Glomerular visceral epithelial cell (primary cell): Measurements from ENCODE around the gene WWC1.
"Not testable (repeated sequence)": the region's sequence is repeated elsewhere in the genome, so short reads cannot be mapped to it uniquely, and the experiment has no call there.

Experiments
- DNase-seq: peaks from one replicate; pipeline ENCODE4 v3.0.0-alpha.2; 2016; ENCODE audit errors: extremely low spot score

The WWC1 gene

DNA sequence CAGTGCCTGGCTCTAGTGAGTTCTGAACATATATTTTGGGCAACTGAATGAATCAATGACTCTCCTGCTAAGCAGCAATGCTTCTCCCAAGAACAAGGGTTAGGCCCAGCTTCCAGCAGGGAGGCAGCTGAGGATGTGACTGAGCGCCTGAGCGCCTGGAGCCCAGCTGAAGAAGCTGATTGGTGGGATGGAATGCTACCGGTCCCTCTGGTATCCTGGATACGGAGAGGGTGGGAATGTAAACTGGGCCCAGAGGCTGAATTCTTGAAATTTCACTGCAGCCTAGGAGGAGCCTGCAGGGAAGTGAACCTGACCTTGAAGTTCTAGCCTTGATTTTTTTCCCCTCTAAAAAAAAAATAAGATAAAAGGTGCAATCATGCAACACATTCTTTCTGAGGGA is 43.2 kb downstream of the WWC1 start:
- peak; percentile 77 for DNase-seq

DNA sequence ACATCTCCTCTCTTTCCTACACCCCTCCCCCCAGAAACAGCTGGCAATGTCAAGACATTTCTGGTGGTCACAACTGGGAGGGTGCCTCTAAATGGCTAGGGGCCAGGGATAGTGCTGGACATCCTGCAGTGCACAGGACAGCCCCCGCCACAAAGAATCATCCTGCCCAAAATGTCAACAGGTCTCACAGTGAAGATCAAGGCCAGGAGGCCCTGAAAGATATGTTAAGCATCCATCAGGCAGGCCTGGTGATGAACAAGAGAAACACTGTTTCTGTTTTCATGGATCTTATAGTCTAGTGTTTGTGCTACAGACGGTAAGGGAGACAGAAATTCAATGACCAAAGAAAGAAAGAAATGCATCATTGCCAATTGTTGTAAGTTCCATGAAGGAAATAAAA is 45.9 kb downstream of the WWC1 start:
- DNase-seq = no peak

DNA sequence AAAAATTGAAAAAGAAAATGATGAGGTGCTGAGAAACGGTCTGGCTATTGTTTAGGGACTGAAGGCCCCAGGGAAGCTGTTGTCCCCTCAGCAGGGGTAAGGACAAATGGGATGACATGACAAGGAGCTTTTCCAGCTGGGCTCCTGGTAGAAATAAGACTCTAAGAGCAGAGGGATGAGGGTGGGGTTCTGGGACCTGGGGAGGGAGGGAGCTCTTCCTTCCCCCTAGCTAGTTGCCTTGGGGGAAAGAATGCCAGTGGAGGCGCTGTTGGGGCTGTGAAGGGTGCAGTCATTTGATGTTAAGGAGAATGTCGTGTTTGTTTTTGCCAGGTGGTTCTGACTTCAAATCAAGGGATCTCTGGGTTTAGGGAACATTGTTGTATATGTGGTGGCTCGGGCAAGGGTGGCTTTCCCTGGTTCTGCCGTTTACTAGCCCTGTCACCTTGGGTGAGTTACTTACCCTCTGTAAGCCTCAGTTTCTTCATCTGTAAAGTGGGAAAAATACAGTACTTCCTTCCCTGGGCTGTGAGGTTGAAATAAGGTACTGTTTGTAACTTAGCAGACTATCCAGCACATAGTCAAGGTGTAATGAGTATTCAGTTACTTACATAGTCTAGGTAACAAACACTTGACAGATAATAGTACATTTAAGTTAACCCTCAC is 47.8 kb downstream of the WWC1 start:
- DNase-seq = no peak

DNA sequence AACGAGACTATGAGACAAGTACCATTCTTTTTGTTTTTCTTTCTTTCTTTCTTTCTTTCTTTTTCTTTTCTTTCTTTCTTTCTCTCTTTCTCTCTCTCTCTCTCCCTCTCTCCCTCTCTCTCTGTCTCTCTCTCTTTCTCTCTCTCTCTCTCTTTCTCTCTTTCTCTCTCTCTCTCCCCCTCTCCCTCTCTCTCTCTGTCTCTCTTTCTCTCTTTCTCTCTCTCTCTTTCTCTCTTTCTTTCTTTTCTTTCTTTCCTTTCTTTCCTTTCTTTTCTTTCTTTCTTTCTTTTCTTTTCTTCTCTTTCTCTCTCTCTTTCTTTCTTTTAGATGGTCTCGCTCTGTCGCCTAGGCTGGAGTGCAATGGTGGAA is 48.3 kb downstream of the WWC1 start:
- not testable (repeated sequence) for DNase-seq

DNA sequence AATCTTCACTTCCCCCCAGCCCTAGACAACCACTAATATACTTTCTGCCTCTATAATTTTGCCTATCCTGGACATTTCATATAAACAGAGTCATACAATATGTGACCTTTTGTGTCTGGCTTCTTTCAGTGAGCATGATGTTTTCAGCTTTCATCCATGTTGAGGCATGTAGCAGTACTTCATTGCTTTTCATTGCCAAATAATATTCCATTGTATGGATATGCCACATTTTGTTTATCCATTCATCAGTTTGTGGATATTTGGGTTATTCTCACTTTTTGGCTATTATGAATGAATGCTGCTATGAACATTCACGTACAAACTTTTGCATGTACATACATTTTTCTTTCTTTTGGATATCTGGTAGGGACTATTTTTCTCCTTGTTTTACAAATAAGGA is 49.0 kb downstream of the WWC1 start:
- no peak for DNase-seq

DNA sequence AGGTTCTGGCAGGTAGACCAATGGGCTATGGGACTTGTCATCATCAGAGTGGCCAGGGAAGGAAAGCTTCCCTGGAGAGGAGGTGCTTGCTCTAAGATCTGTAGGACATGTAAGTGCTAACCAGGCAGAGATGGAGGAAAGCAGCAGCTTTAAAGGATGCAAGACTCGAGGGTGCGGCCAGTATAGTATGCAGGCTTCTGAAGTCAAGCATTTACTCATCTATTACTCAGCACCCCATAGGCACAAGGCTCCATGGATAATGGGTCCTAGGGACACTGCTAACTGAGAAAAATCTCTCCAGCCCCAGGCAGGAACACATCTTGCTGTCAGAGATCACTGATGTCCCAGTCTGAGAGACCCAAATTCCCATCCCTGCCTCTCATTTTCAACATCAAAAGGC is 49.7 kb downstream of the WWC1 start:
- DNase-seq = no peak

DNA sequence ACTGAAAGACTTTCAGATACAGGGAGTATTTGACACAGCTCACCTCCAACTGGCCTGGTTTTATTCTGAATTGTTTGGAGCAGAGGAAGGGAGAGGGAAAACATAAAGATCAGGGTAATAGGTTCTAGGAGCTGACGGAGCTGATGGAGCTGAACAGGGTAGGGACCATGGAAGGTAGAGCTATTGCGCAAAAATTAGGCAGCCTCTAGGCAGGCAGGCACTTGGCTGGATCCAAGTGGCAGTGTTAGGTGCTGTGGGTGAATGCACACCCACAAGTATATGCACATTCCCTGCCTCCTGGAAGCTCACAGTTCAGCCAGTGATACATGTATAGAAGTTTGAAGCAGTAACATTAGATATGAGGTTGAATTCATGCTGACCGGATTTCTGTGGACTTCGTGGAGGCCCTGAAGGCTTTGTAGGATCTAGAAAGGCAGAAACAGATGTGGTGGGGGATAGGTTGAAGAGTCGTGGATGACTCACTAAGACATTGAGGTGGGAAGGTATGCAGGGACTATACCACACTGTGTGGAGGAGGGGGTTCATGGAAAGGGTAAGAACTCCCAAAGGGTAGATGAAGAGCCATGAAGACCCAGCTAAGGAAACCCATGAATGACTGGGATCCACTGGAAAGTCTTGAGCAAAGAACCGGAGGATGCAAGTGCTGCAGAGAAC is 50.8 kb downstream of the WWC1 start:
- peak; percentile 57 for DNase-seq

DNA sequence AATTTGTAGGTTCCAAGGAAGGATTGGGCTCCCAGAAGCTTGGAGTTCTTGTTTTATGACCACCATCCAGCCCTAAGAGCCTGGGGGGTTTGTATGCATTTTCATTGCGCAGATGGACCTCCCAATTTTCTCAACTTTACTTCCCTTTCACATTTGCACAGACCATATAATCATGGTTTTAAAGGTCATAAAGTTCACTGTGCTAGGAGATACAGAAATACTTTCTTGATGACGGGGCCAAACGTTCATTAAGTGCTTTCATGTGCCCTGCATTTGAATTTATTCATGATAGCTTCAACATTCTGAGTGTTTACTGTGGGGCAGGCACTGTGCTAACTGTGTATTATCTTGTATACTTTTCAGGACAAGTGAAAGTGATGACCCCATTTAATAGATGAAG is 51.5 kb downstream of the WWC1 start:
- no peak for DNase-seq

DNA sequence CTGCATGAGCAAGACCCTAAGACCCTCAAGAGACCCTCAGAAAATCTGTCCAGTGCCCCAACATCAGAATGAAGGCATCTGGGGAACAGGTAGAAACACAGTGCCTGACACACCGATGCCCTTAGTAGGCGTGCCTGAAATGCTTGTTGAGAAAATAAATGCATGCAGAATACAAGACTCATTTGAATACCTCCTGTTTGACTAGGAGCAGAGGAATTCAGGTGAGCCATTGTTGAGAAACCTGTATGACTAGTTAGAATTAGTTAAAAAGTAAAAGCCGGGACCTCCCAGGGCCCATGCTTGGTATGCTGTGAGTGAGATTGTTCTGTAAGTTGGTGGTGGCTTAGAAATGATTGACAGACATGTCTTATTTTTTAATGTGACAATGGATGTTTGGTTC is 55.0 kb downstream of the WWC1 start:
- DNase-seq = peak; percentile 79

DNA sequence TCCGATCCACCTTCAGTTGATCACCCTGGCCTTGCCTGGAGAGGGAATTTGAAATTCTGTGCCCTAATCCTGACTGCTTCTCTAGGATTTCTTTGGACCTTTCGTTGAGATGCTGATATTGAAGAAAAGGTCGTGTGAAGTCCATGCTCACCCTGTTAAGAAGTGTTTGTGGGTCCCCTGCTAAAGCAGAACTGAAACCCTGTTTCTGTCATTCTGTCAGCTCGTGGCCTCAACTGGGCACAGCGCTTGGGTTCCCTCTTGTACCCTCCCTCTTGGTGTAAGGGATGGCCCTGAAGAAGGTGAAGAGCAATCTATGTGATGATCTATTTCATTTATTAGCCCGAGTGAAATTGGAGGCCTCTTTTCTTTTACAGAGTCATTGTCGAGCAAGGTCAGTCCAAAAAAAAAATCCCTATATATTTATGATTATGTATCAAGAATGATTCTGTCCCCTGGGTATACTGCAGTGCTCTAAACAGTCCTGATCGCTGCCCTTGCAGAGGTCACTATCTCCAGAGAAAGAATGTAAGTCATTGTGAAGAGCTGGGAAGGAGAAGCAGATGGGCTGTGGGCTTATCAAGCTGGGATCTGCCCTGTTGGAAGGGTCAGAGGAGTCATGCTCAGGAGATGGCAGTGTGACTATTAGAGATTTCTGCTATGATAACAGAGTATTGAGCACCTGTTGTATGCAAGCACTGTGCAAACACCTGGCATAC is 56.1 kb downstream of the WWC1 start:
- no peak for DNase-seq

DNA sequence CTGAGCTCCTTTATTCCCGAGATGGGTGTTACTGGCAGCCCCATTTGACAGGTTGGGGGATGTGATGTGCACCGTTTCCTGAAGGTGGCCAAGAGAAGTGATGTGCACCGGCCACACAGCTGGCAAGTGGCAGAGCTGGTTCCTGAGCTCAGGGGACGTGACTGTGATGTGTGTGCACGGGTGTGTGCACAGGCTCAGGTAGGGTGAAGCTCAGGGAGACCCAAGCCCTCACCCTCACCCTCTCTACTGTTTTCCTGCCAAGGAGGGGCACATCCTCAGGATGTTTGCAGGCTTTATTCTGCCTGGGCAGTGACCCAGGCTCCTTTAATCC is 56.6 kb downstream of the WWC1 start:
- DNase-seq = no peak

DNA sequence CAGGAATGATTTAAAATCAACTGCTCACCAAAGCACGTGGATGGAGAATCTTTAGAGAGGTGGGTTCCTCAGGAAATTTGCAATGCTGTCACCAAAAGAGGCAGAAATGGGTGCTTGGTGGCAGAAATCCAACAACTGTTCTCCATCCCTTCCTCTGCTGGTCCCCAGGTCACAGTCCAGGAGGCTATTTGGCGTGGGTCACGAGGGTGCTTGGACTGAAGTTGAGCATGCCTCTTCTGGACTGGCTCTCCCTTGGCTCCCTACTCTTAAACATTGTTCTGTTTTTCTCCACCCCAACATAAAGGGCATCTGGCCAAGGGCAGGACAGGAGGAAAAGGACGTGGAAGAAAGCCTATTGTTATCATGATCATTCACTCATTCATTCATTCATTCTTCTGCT is 58.9 kb downstream of the WWC1 start:
- DNase-seq = no peak

DNA sequence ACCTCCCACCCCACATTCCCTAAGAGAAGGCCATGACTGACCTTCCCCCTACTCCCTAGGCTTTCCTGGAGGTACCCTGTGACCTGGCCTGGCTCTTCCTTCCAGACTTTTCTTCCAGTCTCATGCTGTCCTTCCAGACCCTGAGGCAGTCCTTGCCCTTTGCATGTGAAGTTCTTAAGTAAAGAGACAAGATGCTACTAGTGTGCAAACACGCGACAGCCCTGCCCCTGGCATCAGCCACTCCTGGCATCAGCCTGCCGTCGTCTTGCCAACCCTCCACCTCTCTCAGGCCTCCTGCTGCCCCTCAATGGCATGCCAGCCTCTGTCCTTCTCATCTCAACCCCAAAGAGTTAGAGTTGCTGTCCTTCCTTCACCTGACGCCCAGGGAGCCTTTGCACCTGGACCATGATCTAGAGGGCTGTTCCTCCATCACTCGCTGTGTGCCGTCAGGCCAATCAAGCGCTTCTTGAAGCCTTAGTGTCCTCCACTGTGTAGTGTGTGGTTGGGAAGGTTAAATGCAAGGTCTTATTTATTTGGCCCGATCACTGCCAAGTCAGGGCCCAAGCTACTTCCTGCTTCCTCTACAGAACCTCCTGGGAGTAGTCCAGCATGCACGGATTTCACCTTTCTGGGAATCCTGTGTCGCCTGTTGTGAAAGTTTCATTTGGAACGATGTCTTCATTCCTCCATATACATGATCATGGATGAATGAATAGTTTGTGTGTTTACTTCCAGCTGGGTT is 61.9 kb downstream of the WWC1 start:
- no peak for DNase-seq

DNA sequence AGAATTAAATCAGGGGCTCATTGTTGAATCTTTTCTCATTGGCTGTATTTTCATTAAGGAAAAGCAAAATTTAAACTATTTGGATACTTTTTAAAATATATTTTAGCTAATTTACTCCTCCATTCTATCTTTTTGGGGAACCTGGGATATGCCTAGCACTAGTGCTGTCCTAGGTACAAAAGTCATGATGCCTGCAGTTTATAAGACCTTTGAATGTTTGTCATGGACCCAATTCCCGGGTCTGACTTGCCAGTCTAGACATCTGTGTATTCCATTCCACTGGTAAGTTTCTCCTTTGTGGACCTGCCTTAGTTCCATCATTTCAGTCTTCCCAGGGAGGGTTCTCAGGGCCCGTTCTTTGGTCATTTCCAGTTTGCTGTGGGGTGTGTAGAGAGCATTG is 63.0 kb downstream of the WWC1 start:
- no peak for DNase-seq

DNA sequence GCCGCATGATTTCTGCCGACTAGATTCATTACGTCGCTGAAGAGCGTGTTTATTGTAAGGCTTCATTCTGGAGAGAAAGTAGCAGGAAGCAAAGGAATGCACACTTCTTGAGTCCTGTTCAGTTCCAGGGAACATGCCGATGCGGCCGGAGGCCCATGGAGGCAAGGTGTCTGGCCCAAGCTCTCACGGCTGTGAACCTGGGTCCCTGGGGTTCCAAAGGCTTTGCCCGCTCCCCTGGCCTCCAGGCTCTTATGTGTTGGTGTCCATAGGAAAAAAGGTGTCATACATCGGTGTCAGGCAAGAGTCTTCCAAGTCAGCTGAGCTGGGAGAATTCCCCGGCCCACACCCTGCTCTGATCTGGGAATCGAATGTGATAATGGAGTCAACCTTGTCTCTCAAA is 64.7 kb downstream of the WWC1 start:
- no peak for DNase-seq

DNA sequence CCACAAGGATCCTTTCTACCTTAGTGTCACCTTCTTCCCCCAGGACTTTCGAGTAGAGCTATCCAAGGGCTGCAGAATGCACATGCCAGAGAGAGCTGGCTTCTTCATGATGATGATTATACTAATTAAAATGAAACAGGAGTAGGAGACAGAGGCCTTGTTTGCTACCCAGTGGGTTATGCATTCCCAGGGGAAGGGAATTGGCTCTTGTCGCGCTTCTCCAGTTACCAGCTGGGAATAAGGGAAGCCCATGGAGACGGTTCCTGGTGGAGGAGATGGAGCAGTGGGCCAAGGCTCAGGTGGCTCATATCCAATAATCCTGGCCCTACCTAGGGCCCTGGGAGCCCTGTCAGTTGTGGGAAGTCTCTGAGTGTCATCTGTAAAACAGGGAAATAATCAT is 65.1 kb downstream of the WWC1 start:
- no peak for DNase-seq

DNA sequence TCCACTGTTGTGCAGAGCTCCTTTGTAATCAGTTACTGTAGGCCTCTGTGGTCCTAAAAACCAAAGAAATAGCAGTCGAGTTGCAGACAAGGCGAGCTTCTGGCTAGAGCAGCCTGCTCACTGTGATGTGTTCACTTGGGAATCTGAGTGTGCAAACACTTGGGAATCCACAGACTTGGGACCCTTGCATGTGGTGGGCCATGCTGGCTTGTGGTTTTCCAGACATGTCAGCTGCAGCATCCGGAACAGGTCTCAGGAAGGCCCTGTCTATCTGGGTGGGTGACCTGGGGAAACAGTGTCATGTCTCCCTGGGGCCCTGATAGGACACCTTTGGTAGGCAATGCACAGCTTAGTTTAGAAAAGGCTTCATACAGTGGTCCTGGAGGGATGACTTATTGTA is 66.4 kb downstream of the WWC1 start:
- no peak for DNase-seq

DNA sequence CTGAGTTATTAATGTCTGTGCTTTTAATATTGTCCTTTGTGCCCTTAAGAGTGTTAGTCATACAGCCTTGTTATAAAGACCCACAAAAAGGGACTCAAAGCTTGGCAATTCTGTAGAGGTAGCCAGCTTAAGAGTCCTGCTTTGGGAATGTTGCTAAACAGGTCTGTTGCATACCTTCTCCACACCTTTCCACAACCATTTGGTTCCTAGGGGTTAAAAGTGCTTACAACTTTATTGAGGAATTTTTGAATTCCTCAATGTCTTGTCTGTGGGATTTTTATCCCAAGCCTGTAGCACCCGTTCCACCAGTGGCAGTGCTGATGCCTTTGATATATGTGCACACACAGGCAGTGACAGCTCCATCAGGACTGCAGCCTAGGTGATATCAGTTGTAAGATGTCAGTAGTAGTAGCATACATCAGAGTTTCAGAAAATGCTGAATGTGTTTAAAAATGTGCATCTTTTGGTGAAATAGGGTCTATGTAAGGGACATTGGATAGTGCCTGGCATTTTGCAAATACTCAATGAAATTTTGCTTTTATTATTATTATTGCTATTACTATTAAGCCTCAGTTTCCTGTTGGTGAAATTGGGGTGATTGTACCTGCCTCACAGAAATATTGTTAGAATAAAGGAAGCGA is 68.5 kb downstream of the WWC1 start:
- no peak for DNase-seq

DNA sequence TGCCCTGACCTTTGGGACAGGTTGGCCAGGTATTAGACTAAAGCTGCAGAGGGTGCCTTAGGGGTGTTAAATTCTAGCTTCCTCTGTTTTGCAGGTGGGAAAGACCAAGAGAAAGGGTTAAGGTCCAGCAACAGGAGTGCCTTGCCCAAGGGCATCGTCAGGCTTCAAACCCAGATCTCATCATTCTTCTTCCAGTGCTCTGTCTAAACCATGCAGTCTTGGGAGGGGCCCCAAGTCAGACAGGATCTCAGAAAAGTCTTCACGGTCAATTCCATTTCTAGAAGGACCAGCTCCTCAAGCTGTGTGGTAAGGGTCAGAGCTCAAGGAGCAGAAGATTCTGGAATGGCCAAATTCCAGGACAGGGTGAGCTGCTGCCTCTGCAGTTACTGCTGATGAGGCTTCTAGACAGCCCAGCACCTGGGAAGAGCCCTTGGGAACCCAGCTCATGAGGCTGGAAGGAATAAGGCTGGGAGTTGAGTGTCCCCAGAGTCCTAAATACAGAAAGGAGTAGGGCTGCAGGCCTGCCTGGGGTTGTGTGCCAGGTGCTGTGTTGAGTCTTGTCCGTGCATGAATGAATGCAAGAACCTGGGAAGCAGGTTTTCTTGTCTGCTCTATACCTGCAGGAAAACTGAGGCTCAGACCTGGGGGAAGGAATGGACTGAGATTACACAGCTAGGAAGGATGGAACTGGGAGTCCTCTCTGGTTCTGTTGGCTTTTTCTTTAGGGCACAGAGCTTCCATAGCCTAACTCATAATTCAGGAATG is 69.3 kb downstream of the WWC1 start:
- DNase-seq = no peak

DNA sequence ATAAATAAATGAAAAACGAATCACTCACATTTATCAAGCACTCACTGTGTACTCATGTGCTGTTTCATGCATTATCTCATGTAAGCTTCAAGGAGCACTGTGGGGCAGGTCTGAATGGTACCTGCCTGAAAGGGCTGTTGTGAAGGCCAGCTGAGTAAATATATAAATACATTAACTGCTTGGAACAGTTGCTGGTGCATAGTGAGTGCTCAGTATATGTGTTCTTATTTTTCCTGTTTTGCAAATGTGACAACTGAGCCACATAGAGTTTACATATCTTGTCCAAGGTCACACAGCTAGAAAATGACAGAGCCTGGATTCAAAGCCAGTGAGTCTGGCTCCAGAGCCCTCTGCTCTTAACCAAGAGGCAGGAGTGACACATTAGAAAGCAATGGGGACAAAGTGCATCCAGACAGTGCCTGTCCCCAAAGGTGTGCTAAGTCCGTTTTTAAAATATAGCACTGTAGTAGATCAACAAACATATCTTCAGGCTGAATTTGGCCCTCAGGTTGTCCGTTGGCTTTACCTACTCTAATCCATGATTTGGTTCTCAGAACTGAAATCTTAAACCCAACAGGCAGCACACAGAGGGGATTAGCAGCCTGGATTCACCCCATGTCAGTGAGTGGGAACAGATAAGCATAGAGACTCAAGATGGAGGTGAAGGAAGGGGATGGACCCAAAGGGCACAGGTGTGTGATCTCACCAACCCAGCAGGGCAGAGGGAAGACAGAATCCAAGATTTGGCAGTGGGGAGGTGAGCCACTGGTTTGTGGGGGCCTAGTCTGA is 70.8 kb downstream of the WWC1 start:
- DNase-seq = no peak
